Right ventricle myocardium superior (tissue), 1 donor: ENCODE data around the gene BTN2A1. TPM values are rescaled to one million over a fixed set of nuclear protein-coding genes. Genes with fewer than 3 reads are reported as not detected.
"Not testable (repeated sequence)": the region's sequence is repeated elsewhere in the genome, so short reads cannot be mapped to it uniquely, and the experiment has no call there.

Source experiments
- ATAC-seq: fragments of 200-7000 bp; cut with Tn5 transposase; one replicate; pipeline ENCODE4 v1.9.1; 2020; ENCODE audit warnings: mild to moderate bottlenecking; ENCODE audit not compliant: poor library complexity
- DNase-seq: peaks from one replicate; pipeline ENCODE4 v3.0.0-alpha.2; 2020
- intact Hi-C: fragments of 100-400 bp; cut with DNase I; formaldehyde crosslinking; loops from one replicate; pipeline ENCODE4 v1.11.2; 2022
- total RNA-seq: library from RNA; stranded (reverse); fragmentation: NEBNext Ultra II Directional; extraction: Animal tissue kit (Norgen Biotek cat#: 25700); gene quantifications from one replicate; pipeline ENCODE4 v1.2.1, GENCODE V29; 2021
- donor health status: DM: no; HTN: yes; CAD: no; lungs with severe emphysema.

Gene BTN2A1
- total RNA-seq, 1 donor from 2014 or later = 12.5 TPM

GRCh38 chr6:26459023-26459810, 1.5 kb downstream of the BTN2A1 start:
- DNase-seq (no peak), ATAC-seq (no peak)
- intact Hi-C loops = no loop called here

- intact Hi-C loops, ATAC-seq, DNase-seq: not testable (repeated sequence)
These were observed 3.6 kb downstream of the BTN2A1 start for GRCh38 chr6:26461353-26461752.

DNA sequence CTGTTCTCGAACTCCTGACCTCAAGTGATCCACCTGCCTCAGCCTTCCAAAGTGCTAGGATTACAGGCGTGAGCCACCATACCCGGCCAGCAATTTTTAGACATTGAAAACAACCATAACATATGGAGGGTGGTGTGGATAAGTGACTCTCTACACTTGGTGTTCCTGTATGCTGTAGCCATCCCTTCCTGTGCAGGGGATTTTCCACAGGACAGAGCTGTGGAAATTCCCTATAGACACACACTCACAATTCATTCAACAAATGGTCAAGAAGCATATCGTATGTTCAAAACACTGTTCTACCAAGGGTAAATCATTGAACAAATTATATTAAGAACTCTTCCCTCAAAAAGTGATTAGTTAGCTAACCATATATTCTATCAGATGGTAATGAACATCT, 6.3 kb downstream of the BTN2A1 start:
- intact Hi-C loops = no loop called here
- DNase-seq = no peak
- no peak for ATAC-seq

- intact Hi-C loops = no loop called here
- DNase-seq (no peak), ATAC-seq (no peak)
These were observed 6.8 kb downstream of the BTN2A1 start for GRCh38 chr6:26464416-26465131.

DNA sequence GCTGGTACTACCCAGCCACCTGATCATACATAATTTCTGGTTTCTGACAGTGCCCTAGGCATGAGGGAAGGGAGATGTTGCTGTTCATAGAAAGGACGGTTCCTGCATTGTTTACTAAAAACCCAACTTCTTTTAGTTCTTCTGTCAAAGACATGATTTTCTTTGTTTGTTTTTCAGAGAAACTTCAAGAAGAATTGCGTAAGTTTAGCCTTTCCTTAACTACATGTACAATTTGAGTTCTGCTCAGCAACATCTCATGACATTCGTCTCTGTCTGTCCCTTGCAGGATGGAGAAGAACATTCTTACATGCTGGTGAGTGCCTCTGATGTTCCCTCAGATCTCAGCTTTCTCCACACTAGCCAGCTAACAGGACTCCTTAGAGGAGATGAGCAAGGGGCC, 8.0 kb downstream of the BTN2A1 start:
- DNase-seq (no peak), ATAC-seq (no peak)
- intact Hi-C loops = no loop called here

- ATAC-seq (no peak), DNase-seq (no peak)
- intact Hi-C loops = no loop called here
These were observed 11.1 kb downstream of the BTN2A1 start for GRCh38 chr6:26468829-26469228.

DNA sequence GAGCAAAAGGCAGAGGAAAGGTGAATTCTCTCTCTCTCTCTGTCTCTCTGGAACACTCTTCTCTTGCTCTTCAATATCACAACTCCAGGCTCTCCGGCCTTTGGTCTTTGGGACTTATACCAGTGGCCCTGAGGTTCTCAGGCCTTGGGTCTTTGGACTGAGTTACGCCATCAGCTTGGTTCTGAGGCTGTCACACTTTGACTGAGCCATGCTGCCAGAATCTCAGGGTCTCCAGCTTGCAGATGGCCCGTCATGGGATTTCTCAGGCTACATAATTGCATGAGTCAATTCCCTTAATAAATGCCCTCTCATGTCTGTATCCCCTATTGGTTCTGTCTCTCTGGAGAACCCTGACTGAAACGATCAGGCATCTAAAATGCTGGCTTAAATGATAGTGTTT, 12.9 kb downstream of the BTN2A1 start:
- no peak for DNase-seq
- intact Hi-C loops = no loop called here
- no peak for ATAC-seq

DNA sequence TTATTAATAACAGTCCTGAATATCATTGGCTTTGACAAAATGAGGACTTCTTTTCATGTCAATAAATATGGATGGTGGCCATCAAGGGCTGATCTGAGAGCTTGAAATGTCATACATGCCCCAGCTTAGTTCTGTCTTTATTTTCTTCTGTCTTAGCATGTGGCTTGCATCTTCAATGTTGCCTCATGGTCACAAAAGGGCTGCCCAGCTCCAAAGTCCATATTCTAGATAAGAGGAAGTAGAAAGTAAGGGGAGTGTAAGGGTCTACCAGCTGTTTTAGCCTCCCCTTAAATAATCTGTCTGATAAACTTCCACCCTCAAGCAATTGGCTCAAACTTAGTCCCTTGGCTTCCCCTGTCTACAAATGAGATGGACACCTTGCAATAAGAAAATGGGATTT, 14.2 kb downstream of the BTN2A1 start:
- DNase-seq = no peak
- intact Hi-C loops = no loop called here
- ATAC-seq = no peak

DNA sequence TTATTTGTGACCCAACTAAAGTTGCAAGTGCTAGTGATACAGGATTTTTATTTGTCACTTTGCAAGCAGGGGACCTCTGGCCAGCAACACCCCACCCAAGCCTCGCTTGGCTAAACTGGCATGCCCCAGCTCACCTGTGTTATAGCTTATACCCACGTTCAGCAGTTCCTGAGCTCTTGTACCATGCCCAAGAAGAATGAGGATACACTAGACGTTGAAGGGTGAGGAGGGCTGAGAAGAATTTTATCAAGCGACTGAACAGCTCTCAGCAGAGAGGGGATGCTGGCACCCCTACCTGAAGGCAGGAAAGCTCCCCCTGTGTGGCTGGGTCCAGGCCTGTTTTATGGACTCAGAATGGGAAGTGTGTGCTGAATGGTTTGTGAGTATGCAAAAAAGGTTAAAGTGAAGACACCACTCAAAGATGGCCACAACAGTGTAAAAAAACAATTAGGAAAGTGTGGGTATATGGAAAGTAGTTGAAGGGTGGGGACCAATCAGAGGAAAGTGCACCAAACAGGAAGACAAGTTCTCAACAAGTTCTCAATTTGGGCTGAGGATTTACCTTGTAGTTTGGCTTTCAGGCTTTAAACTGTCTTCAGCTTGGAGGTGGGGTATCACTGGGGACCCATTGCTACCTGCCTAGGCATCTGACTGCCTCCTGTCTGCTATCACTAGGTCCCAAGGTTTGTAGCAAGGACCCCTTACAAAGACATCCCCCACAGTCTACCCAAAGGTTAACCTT, 15.0 kb downstream of the BTN2A1 start:
- DNase-seq (no peak), ATAC-seq (no peak)
- intact Hi-C loops = no loop called here

DNA sequence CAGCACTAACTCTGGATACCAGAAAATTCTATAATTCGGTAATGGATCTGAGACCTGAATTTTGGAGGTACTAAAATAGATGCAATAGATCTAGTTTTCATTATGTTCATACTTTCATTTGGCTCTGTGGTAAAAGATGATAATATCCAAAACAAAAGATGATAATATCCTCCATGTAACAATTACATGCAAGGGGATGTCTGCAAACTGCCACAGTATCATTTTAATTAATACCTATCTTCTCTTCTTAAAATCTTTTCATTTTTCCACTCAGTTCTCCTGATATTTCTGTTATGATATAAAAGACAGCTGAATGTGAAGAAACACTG, 15.6 kb downstream of the BTN2A1 start:
- no peak for DNase-seq
- intact Hi-C loops = no loop called here
- ATAC-seq = no peak

DNA sequence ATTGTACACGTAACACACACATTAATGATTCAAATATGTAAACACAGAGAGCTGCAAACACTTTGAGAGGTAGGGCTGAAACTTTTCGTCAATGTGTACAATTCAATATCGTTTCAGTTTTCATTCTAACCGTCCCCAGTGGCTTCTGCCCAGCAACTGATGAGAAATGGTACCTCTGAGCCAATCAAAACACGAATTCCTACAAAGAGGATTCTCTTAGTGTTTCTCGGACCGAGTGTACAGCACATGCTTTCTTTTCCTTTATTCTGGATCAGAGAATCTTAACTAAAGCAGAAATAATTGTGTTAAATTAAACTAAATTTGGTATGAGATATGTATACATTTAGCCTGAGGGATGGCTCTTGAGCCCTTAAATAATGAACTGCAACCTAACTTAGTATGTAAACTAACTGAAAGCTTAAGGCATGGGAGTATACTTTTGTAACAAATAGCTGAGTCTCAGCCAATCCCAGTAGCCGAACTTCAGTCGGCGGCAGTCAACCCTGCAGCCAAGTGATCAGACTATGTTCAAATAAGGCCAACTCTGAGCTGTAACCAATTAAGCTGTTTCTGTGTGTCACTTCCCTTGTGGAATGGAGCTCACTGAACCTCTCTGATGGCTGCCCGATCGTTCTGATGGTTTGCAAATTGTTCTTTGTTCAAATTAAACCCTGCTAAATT, 16.1 kb downstream of the BTN2A1 start:
- ATAC-seq (peak; percentile 96), DNase-seq (peak; percentile 83)
- intact Hi-C loops = no loop called here

GRCh38 chr6:26474439-26474881, 16.7 kb downstream of the BTN2A1 start:
- intact Hi-C loops = no loop called here
- ATAC-seq (peak; percentile 19), DNase-seq (no peak)

DNA sequence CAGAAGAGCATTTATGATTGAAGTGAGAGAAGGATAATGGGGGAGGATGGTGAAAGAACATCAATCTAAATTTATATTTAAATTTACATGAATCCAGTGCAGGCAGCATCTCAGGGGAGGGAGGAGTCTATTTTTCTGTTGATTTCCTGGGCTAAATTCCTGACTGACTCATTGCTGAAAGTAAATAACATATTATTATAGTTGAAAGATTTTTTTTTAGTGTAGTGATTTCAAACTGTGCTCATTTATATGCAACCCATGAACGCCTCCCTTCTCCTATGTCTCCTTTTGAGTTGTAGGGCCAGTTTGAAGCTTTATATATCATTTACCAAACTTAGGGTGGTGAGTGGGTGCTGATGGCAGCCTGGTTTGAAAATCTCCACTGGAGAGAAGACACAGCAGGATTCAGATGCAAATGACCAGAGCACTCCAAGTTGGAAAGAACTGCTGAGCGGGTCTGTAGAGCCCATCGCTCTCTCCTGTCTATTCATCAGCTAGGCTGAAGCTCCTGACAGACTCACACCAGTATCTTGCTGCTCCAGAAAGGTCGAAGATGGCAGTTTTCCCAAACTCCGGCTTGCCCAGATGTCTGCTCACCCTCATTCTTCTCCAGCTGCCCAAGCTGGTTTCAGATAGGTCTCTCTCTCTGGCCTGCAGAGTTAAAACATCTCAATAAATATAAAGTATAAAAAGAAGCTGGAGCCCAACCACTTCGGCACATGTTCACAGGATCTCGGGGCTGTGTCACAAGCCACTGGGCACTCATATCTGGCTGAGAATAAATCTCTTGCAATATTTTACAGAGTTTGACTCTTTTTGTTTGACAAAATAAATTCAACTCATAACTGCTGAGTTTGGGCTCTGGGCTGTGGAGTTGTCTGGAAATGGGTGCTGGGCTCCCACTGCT, 18.3 kb downstream of the BTN2A1 start:
- no peak for ATAC-seq
- intact Hi-C loops = no loop called here
- no peak for DNase-seq

- no peak for ATAC-seq
- no peak for DNase-seq
- intact Hi-C loops = no loop called here
These were observed 19.1 kb downstream of the BTN2A1 start for GRCh38 chr6:26476896-26477295.

DNA sequence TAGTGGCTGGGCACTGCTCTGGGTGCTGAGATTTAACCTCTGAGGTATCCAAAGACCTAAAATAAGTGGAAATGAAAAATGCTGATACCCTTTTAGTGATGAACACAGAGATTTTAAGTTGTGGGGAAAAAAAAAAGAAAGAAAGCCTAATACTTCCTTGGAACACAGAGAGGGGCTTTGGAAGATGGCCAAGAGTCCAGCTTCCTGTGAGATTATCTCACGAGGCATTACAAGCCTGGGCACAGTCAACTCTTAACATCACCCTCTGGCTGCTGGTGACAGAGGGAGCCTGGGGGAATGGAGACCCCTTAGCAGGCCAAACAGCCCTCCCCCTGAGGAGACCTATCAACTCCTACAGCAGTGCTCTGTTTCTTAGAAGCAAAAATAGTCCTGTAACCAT, 19.7 kb downstream of the BTN2A1 start:
- intact Hi-C loops = no loop called here
- ATAC-seq = no peak
- DNase-seq = no peak

DNA sequence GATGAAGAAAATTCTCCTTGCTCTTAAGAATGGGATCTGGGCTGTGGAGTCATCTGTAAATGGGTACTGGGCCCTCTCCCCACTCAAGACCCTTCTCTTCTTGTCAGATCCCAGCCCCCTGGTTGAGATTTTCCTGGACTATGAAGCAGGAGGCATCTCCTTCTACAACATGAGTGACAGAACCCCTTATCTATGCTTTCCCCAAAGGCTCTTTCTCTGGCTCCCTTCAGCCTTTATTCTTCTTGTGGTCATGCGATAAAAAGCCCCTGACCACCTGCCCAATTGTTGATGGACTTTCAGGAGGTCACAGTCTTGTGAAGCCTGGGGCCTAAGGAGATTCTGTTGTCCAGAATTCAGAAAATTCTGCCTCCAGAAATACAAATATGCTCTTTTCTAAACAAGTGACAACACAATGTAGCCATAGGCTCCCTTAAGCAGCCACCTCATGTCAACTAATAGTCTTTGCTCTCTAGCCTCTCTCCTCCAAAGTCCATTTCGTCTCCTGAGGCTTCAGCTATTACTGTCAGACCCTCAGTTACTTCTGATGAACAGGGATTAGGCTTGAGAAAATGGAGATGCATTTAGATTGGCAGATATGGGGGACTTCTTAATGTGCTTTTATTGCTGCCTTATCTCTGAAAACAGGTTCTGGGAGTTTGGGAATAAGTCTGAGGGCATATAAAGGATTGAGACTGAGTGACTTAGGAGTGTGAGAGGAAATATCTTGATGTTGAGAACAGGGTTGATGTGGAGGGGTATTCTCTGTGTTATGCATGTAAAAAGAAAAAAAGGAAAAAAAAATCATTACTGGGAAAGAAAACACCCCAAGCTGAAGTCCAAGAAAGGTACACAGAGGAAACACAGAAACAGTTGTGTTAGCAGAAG, 20.6 kb downstream of the BTN2A1 start:
- DNase-seq = no peak
- intact Hi-C loops = no loop called here

DNA sequence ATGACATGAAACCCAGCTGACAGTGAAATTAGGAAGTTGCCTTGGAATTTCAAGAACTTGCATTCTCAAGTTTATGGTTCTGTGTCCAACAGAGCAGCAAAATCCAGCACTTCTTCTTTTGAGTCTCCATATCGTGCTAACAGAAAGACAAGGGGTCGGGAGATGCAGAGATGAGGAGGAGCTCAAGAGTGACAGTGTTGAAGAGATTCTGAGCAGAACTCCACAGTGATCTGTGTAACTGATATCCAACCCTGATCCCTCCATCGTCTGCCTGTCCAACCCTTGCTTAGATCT, 21.2 kb downstream of the BTN2A1 start:
- intact Hi-C loops = no loop called here
- DNase-seq (no peak), ATAC-seq (no peak)

More for the DNA sequence above, 20.6 kb downstream of the BTN2A1 start:
- ATAC-seq = no peak
